ENCODE data around the gene ALOXE3. TPM values are rescaled to one million over a fixed set of nuclear protein-coding genes. Genes with fewer than 3 reads are reported as not detected.

ALOXE3 gene
- total RNA-seq, 2 donors from 2014 or later: not detected

DNA sequence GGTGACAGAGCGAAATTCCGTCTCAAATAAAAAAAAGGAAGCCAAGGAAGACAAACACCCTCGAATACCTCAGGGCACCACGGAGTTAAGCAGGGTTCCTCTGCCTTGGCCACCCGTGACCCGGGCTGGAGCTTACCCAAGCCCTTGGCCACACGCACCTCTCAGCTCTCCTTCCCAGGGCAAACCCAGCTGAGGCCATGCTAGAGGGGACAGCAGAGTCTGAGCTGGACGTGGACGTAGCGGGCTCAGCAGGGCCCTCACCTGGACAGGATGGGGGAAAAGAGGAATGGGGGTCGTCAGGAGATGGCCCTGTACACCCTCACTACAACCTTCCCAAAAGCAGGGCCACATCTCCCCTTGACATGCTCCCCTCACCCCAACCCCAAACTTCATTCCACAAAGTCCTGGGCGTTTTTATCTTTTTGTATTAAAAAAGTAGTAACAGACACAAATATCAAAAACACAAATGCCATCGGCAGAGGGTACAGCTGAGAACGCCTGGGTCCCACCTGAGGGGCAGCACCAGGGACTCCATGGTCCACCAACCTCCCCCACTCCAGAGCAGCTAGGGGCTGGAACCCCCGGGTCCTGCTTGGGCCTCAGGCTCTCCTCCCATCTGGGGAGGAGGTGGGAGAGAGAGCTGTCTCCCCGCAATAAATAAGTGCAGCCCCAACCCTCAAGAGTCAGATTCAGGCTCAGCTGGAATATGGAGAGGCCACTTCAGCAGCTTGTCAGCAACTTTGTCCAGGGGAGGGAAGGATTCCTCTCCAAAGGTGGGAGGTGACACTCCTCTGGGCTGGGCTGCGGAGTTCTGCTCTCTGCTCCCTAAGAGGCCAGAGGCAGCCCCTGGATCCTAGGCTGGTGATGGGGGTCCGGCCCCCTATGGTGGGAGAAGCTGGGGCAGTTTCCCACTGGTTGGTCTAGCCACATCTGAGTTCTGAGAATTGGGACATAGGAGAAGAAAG is 22.0 kb upstream of the ALOXE3 start:
- no peaks in the 10 kb centered on the region for H3K27me3 ChIP-seq (replicated peaks; ENCODE audit: insufficient read depth)
- no peak overlapping the region for H3K27ac ChIP-seq
- H3K36me3 ChIP-seq: peaks cover 61% of the 10 kb centered on the region
- no peak for DNase-seq (ENCODE audit: low spot score)
- peaks cover 5 to 34% of the 10 kb centered on the region in 2 donors for H3K4me1 ChIP-seq (ENCODE audit: control insufficient read depth in 1 of 2, low read depth in 2 of 2)
- H3K9me3 ChIP-seq: no peaks in the 10 kb centered on the region
- no peak overlapping the region for H3K4me3 ChIP-seq
- no peak for ATAC-seq (ENCODE audit: insufficient number of reproducible peaks, low FRiP score, low read depth)
- TF ChIP-seq, protein P1, sequence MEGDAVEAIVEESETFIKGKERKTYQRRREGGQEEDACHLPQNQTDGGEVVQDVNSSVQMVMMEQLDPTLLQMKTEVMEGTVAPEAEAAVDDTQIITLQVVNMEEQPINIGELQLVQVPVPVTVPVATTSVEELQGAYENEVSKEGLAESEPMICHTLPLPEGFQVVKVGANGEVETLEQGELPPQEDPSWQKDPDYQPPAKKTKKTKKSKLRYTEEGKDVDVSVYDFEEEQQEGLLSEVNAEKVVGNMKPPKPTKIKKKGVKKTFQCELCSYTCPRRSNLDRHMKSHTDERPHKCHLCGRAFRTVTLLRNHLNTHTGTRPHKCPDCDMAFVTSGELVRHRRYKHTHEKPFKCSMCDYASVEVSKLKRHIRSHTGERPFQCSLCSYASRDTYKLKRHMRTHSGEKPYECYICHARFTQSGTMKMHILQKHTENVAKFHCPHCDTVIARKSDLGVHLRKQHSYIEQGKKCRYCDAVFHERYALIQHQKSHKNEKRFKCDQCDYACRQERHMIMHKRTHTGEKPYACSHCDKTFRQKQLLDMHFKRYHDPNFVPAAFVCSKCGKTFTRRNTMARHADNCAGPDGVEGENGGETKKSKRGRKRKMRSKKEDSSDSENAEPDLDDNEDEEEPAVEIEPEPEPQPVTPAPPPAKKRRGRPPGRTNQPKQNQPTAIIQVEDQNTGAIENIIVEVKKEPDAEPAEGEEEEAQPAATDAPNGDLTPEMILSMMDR (IDR thresholded peaks at IDR 0.05): no peak

- Histone ChIP-seq H3K9me3 (no peaks in the 10 kb centered on the region), H3K27me3 (replicated peaks; ENCODE audit: insufficient read depth) (no peaks in the 10 kb centered on the region), H3K4me1 (ENCODE audit: control insufficient read depth in 1 of 2, low read depth in 2 of 2) (peaks cover 5 to 34% of the 10 kb centered on the region in 2 donors), H3K27ac (peak overlapping the region; percentile 69 to 80), H3K4me3 (peak overlapping the region; percentile 49), H3K36me3 (peaks cover 45% of the 10 kb centered on the region)
- peak; percentile 73 for ATAC-seq (ENCODE audit: insufficient number of reproducible peaks, low FRiP score, low read depth)
- peak; percentile 83 for DNase-seq (ENCODE audit: low spot score)
- TF ChIP-seq, protein P1 (IDR thresholded peaks at IDR 0.05): peak; percentile 90
Observed at GRCh38 chr17:8138672-8139371, 20.5 kb upstream of the ALOXE3 start.

- TF ChIP-seq, protein P1 (IDR thresholded peaks at IDR 0.05): no peak
- H3K4me1 ChIP-seq (ENCODE audit: control insufficient read depth in 1 of 2, low read depth in 2 of 2): peaks cover 5 to 34% of the 10 kb centered on the region in 2 donors
- H3K4me3 ChIP-seq: peak overlapping the region; percentile 49
- H3K27ac ChIP-seq: peak overlapping the region; percentile 66 to 69
- peaks cover 40% of the 10 kb centered on the region for H3K36me3 ChIP-seq
- DNase-seq (ENCODE audit: low spot score) (no peak), ATAC-seq (ENCODE audit: insufficient number of reproducible peaks, low FRiP score, low read depth) (no peak)
- H3K27me3 ChIP-seq (replicated peaks; ENCODE audit: insufficient read depth): no peaks in the 10 kb centered on the region
- no peaks in the 10 kb centered on the region for H3K9me3 ChIP-seq
Observed at GRCh38 chr17:8138374-8138671, 20.0 kb upstream of the ALOXE3 start.

DNA sequence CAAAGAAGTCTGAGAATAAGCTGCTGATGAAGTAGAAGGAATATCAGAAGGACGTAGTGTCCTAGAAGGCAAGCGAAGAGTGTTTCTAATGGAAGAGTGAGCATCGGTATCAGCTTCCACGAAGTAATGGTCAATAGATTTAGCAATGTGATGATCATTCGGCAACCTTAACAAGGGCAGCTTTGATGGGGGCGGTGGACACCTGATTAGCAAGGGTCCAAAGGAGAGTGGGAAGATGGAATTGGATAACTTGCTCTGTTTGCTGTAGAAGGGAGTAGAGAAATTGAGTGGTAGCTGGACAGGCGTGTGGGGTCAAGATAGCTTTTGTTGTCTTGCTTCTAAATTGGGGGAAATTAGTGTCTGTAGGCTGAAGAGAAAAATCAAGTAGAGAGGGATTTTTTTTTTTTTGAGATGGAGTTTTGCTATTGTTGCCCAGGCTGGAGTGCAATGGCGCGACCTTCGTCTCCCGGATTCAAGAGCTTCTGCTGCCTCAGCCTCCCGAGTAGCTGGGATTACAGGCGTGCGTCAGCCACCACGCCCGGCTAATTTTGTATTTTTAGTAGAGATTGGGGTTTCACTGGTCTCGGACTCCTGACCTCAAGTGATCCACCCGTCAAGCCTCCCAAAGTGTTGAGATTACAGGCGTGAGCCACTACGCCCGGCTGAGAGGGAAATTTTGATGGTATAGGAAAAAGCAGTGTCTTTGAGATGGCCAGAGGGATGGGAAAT is 19.5 kb upstream of the ALOXE3 start:
- ATAC-seq (ENCODE audit: insufficient number of reproducible peaks, low FRiP score, low read depth) (no peak), DNase-seq (ENCODE audit: low spot score) (no peak)
- Histone ChIP-seq H3K27ac (peak overlapping the region; percentile 66 to 69), H3K27me3 (replicated peaks; ENCODE audit: insufficient read depth) (no peaks in the 10 kb centered on the region), H3K4me1 (ENCODE audit: control insufficient read depth in 1 of 2, low read depth in 2 of 2) (peaks cover 5 to 34% of the 10 kb centered on the region in 2 donors), H3K36me3 (peaks cover 35% of the 10 kb centered on the region), H3K9me3 (no peaks in the 10 kb centered on the region), H3K4me3 (peak overlapping the region; percentile 49)
- TF ChIP-seq, protein P1 (IDR thresholded peaks at IDR 0.05): no peak
